Effector memory CD8-positive, alpha-beta T cell (primary cell): Measurements from ENCODE around the gene METRNL.

Experiments used
- ATAC-seq: fragments of 150-1000 bp; cut with Tn5 transposase; replicated peaks from 2 replicates; pipeline ENCODE4 v1.10.0; 2021; ENCODE audit warnings: mild to moderate bottlenecking, moderate library complexity
- DNase-seq, 3 experiments: peaks; one replicate each; pipeline ENCODE4 v3.0.0; 2021
- H3K27ac Mint-ChIP-seq, 2 donors: one replicate each; pipeline ENCODE4 v1.8.0; 2022; ENCODE audit warnings: mild to moderate bottlenecking in 2 of 2, mixed read lengths in 2 of 2, moderate library complexity in 2 of 2
- H3K27me3 Mint-ChIP-seq, 2 donors: one replicate each; pipeline ENCODE4 v1.8.0; 2022; ENCODE audit warnings: mixed read lengths in 2 of 2
- H3K36me3 Mint-ChIP-seq: one replicate; pipeline ENCODE4 v1.8.0; 2022; ENCODE audit warnings: mild to moderate bottlenecking, moderate library complexity, mixed read lengths; ENCODE audit not compliant: insufficient read depth
- H3K4me1 Mint-ChIP-seq, 2 donors: one replicate each; pipeline ENCODE4 v1.8.0; 2022; ENCODE audit warnings: low read depth in 2 of 2, mixed read lengths in 2 of 2
- H3K4me3 Mint-ChIP-seq, 2 donors: one replicate each; pipeline ENCODE4 v1.8.0; 2022; ENCODE audit warnings: mild to moderate bottlenecking in 2 of 2, mixed read lengths in 2 of 2, moderate library complexity in 2 of 2
- H3K9me3 Mint-ChIP-seq, 2 donors: one replicate each; pipeline ENCODE4 v1.8.0; 2022; ENCODE audit warnings: mixed read lengths in 2 of 2

Gene METRNL

GRCh38 chr17:83107656-83108048 is 28.2 kb downstream of the METRNL start:
- Mint-ChIP-seq H3K4me3 (no peak overlapping the region), H3K4me1 (peaks cover 0 to 9% of the 10 kb centered on the region in 2 donors), H3K27me3 (peaks cover 11 to 64% of the 10 kb centered on the region in 2 donors), H3K27ac (peak overlapping the region in 1 of 2 donors; percentile 44), H3K9me3 (no peaks in the 10 kb centered on the region), H3K36me3 (peaks cover 39% of the 10 kb centered on the region)
- ATAC-seq (no peak), DNase-seq (no peak)

GRCh38 chr17:83108709-83109108 is 29.3 kb downstream of the METRNL start:
- Mint-ChIP-seq H3K4me3 (no peak overlapping the region), H3K36me3 (peaks cover 34% of the 10 kb centered on the region), H3K9me3 (no peaks in the 10 kb centered on the region), H3K4me1 (peaks cover 0 to 9% of the 10 kb centered on the region in 2 donors), H3K27me3 (peaks cover 13 to 62% of the 10 kb centered on the region in 2 donors), H3K27ac (no peak overlapping the region)
- DNase-seq (no peak), ATAC-seq (no peak)

- H3K9me3 Mint-ChIP-seq = no peaks in the 10 kb centered on the region
- ATAC-seq (no peak), DNase-seq (no peak)
- H3K4me1 Mint-ChIP-seq = peaks cover 0 to 5% of the 10 kb centered on the region in 2 donors
- peaks cover 13 to 56% of the 10 kb centered on the region in 2 donors for H3K27me3 Mint-ChIP-seq
- peaks cover 27% of the 10 kb centered on the region for H3K36me3 Mint-ChIP-seq
- H3K27ac Mint-ChIP-seq = no peak overlapping the region
- H3K4me3 Mint-ChIP-seq = no peak overlapping the region
These were observed 30.0 kb downstream of the METRNL start for GRCh38 chr17:83109386-83109785.

GRCh38 chr17:83109793-83110645 is 30.6 kb downstream of the METRNL start:
- DNase-seq (no peak), ATAC-seq (no peak)
- peaks cover 0 to 5% of the 10 kb centered on the region in 2 donors for H3K4me1 Mint-ChIP-seq
- H3K36me3 Mint-ChIP-seq = peaks cover 21% of the 10 kb centered on the region
- H3K9me3 Mint-ChIP-seq = no peaks in the 10 kb centered on the region
- no peak overlapping the region for H3K27ac Mint-ChIP-seq
- peaks cover 13 to 53% of the 10 kb centered on the region in 2 donors for H3K27me3 Mint-ChIP-seq
- H3K4me3 Mint-ChIP-seq = no peak overlapping the region

GRCh38 chr17:83110735-83111134 is 31.3 kb downstream of the METRNL start:
- peaks cover 0 to 5% of the 10 kb centered on the region in 2 donors for H3K4me1 Mint-ChIP-seq
- H3K9me3 Mint-ChIP-seq = no peaks in the 10 kb centered on the region
- DNase-seq = no peak
- no peak for ATAC-seq
- no peak overlapping the region for H3K27ac Mint-ChIP-seq
- peaks cover 18% of the 10 kb centered on the region for H3K36me3 Mint-ChIP-seq
- H3K4me3 Mint-ChIP-seq = no peak overlapping the region
- peaks cover 13 to 61% of the 10 kb centered on the region in 2 donors for H3K27me3 Mint-ChIP-seq

- Mint-ChIP-seq H3K36me3 (peaks cover 12% of the 10 kb centered on the region), H3K27ac (no peak overlapping the region), H3K4me1 (peaks cover 5 to 6% of the 10 kb centered on the region in 2 donors), H3K9me3 (no peaks in the 10 kb centered on the region), H3K27me3 (peaks cover 23 to 70% of the 10 kb centered on the region in 2 donors), H3K4me3 (no peak overlapping the region)
- ATAC-seq (no peak), DNase-seq (no peak)
These were observed 32.3 kb downstream of the METRNL start for GRCh38 chr17:83111516-83112282.

GRCh38 chr17:83113381-83113780 is 34.0 kb downstream of the METRNL start:
- no peak for DNase-seq
- H3K9me3 Mint-ChIP-seq = no peaks in the 10 kb centered on the region
- H3K36me3 Mint-ChIP-seq = peaks cover 18% of the 10 kb centered on the region
- no peak overlapping the region for H3K27ac Mint-ChIP-seq
- peaks cover 26 to 63% of the 10 kb centered on the region in 2 donors for H3K27me3 Mint-ChIP-seq
- H3K4me3 Mint-ChIP-seq = no peak overlapping the region
- no peak for ATAC-seq
- H3K4me1 Mint-ChIP-seq = peaks cover 5 to 7% of the 10 kb centered on the region in 2 donors

GRCh38 chr17:83113792-83114191 is 34.4 kb downstream of the METRNL start:
- Mint-ChIP-seq H3K27me3 (peaks cover 30 to 63% of the 10 kb centered on the region in 2 donors), H3K9me3 (no peaks in the 10 kb centered on the region), H3K4me3 (no peak overlapping the region), H3K4me1 (peaks cover 6 to 10% of the 10 kb centered on the region in 2 donors), H3K36me3 (peaks cover 18% of the 10 kb centered on the region), H3K27ac (no peak overlapping the region)
- no peak for ATAC-seq
- no peak for DNase-seq

GRCh38 chr17:83114706-83115105 is 35.3 kb downstream of the METRNL start:
- Mint-ChIP-seq H3K27me3 (peaks cover 40 to 63% of the 10 kb centered on the region in 2 donors), H3K36me3 (peaks cover 18% of the 10 kb centered on the region), H3K4me3 (no peak overlapping the region), H3K27ac (no peak overlapping the region), H3K9me3 (no peaks in the 10 kb centered on the region), H3K4me1 (peaks cover 12 to 18% of the 10 kb centered on the region in 2 donors)
- no peak for DNase-seq
- no peak for ATAC-seq

GRCh38 chr17:83115202-83115651 is 35.8 kb downstream of the METRNL start:
- no peak overlapping the region for H3K4me3 Mint-ChIP-seq
- no peak overlapping the region for H3K27ac Mint-ChIP-seq
- ATAC-seq = no peak
- DNase-seq = no peak
- peaks cover 44 to 65% of the 10 kb centered on the region in 2 donors for H3K27me3 Mint-ChIP-seq
- peaks cover 18% of the 10 kb centered on the region for H3K36me3 Mint-ChIP-seq
- H3K4me1 Mint-ChIP-seq = peaks cover 14 to 23% of the 10 kb centered on the region in 2 donors
- H3K9me3 Mint-ChIP-seq = no peaks in the 10 kb centered on the region

- Mint-ChIP-seq H3K9me3 (no peaks in the 10 kb centered on the region), H3K27me3 (peaks cover 49 to 60% of the 10 kb centered on the region in 2 donors), H3K4me1 (peaks cover 17 to 26% of the 10 kb centered on the region in 2 donors), H3K27ac (peak overlapping the region in 1 of 2 donors; percentile 76), H3K4me3 (no peak overlapping the region), H3K36me3 (peaks cover 17% of the 10 kb centered on the region)
- no peak for DNase-seq
- ATAC-seq = no peak
These were observed 36.4 kb downstream of the METRNL start for GRCh38 chr17:83115832-83116231.

GRCh38 chr17:83116311-83116771 is 36.9 kb downstream of the METRNL start:
- Mint-ChIP-seq H3K4me1 (peaks cover 17 to 26% of the 10 kb centered on the region in 2 donors), H3K27ac (peak overlapping the region in 1 of 2 donors; percentile 76), H3K27me3 (peaks cover 49 to 57% of the 10 kb centered on the region in 2 donors), H3K9me3 (no peaks in the 10 kb centered on the region), H3K4me3 (no peak overlapping the region), H3K36me3 (peaks cover 13% of the 10 kb centered on the region)
- DNase-seq = no peak
- ATAC-seq = no peak

- DNase-seq = no peak
- peaks cover 13% of the 10 kb centered on the region for H3K36me3 Mint-ChIP-seq
- peaks cover 17 to 28% of the 10 kb centered on the region in 2 donors for H3K4me1 Mint-ChIP-seq
- H3K9me3 Mint-ChIP-seq = no peaks in the 10 kb centered on the region
- no peak overlapping the region for H3K27ac Mint-ChIP-seq
- H3K27me3 Mint-ChIP-seq = peaks cover 52 to 57% of the 10 kb centered on the region in 2 donors
- H3K4me3 Mint-ChIP-seq = no peak overlapping the region
- ATAC-seq = no peak
These were observed 37.6 kb downstream of the METRNL start for GRCh38 chr17:83116783-83117555.
